NCI-H2196 (cell line): ENCODE measurements around the gene MRGPRF.

ENCODE experiments used
- DNase-seq: peaks from one replicate; lab custom pipeline; 2025; ENCODE audit not compliant: unreplicated experiment; lab: John Stamatoyannopoulos, UW

MRGPRF gene

DNA sequence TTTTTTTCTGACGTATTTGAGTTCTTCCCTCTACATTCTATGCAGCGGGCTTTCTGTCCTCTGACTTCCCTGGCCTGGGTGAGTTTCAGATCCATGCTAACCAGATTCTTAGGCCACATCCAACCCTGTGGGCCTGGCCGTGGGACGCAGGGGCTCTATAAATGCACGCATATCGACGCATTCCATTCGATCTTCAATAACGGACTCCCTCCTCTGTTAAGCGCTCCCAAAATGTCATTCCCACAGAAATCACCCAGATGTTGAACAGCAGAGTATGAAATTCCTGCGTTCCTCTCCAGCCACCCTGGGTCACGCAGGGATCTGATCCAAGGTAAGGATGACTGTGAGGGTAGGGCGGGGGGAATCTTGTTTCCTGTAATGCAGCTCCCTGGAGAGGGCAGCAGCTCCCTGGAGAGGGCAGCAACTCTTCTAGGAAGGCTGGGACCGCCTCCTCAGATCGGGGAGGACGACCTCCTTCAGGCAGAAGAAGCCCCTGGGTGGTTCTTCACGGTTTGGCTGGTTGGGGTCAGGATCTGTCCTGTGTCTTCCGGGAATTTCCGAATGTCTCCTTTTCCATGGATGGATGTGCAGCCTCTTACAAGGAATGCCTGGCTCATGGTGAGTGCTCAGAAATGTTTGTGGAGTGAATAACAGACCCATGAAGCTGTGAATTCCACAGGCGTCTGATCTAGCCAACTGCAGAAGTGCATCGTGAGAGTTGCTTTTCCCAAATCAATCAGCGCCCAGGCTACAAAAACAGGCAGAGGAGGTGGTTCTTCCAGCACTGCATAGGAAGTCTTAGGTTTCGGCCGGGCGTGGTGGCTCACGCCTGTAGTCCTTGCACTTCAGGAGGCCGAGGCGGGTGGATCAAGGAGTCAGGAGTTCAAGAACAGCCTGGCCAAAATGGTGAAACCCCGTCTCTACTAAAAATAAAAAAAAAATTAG is 44.5 kb downstream of the MRGPRF start:
- DNase-seq = no peak

DNA sequence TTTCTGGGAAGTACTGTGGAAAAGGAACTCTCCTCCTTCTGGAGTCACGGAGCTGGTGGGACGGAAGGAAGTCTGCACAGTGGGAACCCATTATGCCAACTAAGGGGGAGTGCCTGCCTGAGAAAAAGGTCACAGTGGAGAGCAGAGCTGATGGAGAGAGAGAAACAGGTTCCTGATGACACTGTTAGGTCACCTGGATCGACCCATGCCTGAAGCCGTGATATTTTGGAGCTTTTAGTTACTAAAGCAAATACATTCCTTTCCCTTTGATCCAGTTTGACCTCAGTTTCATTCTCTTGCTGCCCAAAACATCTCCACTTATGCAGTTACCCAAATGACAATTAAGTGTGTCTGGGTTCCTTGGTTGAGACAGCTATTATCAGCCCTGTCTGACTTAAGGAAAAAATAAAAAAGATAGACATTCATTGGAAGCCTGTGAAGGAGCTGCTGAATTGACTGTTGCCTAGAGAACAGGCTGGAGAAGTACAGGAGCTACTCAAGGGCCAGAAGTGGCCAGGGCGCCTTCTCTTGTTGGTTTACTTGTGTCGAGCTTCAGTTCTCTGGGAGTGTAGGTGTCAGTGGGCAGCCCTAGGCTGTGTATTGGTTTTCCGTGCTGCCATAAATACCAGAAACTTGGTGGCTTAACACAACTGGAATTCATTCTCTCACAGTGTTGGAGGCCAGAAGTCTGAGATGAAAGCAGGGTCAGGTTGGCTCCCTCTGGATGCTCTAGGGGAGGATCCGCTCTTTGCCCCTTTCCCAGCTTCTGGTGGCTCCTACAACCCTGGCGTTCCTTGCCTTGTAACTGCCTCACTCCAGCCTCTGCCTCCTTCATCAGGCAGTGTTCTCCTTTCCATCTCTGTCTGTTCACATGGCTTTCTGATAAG is 45.9 kb downstream of the MRGPRF start:
- no peak for DNase-seq

DNA sequence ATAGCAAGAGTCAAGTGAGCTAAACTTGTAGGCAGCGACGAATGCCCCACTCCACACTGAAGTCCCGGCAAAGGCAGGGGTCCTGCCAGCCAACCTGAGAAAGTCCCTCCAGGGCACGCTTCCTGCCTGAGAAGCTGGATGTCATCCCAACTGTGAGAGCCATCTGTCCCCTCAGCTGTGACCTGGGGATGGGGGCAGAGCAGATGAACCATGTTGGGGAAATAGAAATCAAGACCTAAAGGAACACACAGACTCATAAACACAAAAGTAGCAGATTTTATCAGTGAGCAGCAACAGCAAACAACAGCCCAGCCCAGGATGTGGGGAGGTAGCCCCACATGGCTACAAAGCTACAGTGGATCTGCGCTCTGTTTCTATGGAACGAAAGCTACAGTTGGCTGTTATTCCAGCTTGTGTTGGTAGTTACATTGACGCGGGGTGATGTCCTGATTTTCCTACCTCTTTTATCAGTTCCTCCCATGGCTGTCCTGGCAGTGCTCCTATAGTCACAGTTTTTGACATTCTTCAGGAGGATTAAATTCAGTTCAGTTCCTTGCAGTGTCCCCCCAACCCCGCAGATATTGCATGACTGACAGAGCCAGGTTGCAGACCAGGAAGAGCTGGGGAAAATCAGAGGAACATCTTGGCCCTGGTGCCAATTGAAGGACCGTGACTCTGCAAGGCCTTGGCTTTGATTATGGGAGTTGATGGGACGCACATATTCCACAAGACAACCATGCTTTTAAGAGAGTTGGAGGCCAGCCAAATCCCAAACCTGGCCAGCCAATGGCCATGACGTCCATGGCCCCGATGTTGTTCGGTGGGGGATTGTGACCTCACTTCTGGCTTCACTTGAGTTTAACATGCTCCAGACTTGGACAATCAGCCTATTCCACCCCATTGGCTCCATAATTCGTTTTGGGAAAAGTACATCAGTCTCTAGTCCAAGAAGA is 46.9 kb downstream of the MRGPRF start:
- no peak for DNase-seq

DNA sequence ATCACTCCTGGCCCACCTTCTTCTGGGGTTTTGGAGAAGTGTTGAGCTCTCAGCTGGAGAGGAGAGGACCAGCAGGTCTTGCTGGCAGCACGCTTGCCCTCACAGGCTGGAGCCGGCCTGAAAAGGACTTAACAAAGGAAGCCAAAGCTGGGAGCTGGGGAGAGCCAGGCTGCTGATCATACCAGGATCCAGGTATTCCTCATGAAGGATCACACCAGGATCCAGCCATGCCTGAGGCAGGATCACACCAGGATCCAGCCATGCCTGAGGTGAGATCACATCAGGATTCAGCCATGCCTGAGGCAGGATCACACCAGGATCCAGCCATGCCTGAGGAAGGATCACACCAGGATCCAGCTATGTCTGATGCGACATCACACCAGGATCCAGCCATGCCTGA is 49.3 kb downstream of the MRGPRF start:
- DNase-seq = no peak

DNA sequence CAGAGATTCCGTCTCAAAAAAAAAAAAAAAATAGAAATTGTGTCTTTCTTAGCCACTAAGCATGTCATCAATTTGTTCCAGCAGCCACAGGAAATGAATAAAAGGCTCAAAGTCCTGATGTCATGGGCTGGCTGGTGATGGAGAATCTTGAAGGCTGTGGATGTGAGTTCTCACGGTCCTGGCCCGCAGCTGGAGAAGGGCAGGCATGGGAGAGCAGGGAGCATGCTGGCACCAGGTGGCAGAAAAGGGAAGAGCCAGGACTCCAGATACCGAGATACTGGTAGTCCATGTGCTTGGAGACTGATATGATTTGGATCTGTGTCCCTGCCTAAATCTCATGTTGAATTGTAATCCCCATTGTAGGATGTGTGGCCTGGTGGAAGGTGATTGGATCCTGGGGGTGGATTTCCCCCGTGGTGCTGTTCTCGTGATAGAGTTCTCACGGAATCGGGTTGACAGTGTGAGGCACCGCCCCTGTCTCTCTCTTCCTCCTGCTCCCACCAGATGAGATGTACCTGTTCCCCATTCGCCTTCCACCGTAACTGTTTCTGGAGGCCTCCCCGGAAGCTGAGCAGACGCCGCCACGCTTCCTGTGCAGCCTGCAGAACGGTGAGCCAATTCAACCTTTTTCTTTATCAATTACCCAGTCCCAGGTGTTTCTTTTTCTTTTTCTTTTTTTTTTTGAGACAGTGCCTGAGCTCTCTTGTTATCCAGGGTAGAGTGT is 50.4 kb downstream of the MRGPRF start:
- DNase-seq = no peak

DNA sequence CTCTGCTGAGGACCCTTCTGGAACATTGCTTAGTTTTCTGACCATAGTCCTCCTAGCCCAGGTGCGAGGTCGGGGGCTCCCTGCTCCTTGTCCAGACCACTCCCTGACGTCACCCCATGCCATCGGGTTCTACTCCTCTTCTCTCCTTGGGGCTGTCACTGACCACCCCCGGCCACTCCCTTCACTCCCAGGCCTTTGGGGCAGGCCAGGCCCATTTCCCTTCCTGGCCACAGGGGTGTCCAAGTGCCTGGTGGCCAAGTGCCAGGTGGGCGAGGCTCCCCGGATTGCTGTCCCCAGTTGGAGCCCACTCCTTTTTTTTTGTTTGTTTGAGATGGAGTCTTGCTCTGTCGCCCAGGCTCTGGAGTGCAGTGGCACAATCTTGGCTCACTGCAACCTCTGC is 51.8 kb downstream of the MRGPRF start:
- DNase-seq = no peak

DNA sequence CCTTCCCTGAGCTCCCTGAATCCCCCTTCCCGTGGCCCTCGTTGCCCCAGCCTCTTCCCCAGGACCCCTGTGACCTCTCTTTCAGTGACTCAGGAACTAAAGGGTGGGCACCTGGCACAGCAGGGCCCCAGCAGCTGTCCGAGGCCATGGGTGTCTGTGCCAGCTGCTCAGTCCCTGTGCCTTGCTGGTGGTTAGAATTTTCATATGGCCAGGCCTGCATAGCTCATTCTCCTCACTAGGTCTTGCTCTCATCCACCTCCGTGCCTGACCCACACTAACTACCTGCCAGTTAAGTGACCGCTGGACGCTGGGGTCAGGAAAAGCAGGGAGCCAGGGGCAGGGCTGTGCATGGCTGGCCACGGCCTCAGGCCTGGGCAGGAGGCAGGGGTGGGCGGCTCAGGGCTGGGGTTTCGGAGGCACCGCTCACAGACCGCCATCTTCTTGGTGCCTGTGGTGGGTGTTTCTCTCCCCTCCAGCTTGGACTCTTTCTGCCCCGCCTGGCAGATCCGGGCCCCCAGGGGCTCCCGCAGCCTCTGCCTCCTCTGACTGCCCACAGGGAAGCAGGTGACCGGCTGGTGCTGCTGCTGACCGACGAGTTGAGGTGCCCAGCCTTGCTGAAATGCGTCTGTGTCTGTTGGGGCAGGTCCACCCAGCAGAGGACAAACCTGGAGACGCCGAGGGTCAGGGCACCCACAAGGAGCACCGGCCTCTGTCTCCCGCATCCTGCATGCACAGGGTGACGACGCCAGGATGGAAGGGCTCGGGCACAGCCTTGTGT is 52.6 kb downstream of the MRGPRF start:
- DNase-seq = no peak

DNA sequence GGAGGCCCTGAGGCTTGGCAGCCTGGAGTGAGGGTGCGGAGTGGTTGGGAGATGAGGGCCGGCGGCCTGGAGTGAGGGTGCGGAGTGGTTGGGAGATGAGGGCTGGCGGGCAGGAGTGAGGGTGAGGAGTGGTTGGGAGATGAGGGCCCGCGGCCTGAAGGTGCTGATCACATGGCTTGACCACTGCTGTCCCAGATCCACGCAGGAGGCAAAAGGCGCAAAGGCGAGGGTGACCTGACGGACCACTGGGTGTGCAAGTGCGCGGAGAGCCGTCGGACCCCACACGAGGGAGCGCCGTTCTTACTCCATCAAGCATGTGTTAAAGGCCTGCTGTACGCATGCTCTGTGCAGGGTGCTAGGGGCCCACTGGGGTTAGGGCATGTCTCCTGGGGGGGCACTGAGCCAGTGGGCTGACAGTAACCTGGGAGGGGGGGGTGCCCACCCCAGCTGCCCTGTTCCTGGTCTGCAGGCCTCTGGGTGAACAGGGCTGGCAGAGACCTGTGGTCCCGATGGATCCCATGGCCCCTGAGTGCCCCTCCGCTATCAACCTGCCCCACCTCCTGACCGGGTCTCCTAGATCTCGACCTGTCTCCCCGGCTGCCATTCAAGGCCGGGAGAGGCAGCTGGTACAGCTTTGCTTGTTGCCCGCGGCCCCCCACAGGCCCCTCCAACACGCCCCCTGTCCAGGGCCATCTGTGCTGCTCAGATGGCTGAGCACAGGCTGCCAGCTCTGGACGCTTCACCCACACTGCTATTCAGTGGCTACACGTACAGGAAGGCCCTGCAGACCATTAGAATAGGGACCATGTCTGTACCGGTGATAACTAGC is 53.4 kb downstream of the MRGPRF start:
- no peak for DNase-seq

DNA sequence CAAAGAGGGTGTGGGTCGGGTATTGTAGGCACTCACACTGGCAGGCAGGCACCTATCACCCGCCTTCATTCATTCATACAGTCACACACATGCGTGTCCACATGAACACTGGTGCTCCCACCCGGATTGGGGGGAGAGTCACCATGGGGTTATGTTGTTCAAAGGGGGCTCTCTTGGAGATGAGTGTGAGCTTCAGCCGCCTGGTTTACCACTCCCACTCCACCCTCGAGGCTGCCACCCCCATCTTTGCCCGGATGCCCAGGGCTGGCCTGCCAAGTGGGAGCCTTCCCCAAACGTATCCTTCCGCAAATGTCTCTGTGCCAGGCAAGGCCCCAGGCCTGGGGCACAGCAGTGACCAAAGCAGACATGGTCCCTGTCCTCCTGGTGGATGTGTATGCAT is 54.8 kb downstream of the MRGPRF start:
- no peak for DNase-seq

DNA sequence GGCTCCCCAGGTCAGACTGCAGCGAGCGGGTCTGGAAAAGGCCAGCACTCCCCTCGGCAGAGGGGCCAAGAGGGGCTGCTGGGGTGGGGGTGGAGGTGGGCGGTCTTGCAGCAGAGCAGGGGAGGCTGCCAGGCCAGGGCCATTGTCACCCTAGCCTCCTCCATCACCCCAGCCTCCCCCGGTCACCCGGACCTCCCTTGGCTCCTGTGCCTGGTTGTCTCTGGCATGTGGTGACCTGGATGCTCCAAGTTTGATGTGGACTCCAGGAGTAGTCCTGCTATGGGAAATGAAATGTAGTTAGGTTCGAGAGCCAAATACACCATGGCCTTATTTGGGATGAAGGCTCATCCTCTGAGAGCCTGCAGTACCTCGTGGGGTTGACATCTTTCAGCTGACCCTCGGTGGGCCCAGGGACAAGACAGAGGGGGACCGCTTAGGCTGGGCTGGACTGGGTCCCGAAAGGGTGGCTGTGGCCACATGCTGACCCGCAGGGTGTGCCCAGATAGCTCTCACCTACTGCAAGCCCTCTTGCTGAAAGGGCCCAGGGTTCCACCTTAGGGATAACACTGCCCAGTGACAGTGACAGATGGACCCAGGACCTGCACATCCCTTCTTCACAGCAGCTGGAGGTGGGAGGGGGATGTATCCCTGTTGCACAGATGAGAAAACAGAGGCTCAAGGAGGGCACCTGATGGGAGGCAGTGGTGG is 56.3 kb downstream of the MRGPRF start:
- no peak for DNase-seq

DNA sequence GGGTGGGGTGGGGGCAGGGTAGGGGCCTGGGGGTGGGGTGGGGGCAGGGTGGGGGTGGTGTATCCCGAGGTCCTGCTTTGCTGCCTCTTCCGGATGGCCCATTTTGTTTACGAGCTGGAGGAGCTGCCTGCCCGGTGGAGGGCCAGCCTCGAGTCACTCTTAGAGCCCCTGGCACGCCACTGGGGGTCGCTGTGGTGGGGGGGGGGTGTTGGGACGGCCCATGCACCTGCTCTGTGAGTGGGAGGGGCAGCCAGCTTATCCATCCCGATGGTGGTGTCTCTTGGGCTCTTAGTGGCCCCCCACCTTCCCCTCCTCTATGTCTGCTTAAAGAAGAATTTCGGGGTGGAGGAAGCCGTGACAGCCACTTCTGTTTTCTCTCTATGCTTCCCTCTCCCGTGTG is 56.9 kb downstream of the MRGPRF start:
- no peak for DNase-seq

DNA sequence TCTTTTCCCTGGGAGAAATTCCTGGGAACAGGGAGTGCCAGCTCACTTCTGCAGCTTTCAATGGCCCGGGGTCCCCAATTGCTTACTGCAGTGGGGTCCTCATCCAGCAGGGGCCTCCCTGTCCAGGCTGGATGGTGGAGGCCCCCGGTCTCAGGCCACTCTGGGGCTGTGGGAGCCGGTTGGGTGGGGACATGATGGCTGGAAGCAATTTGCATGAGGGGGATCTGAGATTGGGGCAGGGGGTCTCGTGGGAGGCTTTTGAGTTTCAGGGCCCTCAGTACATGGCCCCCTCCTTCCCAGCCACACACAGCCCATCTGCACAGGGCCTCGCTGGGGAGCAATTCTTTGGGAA is 57.5 kb downstream of the MRGPRF start:
- no peak for DNase-seq

DNA sequence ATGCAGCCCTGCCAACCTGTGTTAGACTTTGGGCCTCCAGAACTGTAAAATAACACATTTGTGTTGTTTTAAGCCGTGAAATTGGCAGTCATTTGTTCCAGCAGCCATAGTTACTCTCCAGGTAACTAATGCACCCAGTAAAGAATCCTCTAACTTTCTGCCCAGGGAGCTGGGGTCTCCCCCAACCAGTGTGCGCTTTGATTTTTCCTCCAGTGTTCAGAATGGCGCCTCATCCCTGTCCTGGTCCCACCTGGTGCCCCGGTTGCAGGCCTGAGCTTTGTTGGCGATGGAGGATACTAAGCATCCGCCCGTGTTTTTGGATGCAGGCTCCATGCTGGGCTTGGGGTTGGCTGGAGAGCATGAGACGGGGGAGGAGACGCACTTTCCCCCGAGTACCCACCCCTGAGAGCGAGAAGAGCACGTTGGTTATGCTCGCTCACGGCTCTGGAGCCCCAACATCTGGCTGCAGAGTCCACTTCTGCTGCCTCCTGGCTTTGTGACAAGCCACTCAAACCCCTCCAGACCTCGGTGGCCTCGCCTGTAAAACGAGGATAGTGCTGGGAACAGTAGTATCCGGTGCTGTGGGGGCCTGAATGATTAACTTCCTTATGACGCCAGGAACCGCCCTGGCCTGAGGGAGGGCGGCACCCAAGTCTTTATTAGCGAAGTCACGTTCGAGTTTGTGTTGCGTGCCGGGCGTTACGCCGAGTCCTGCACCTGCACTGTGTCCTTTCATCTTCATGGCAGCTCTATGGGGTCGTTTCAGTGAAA is 58.0 kb downstream of the MRGPRF start:
- DNase-seq = no peak
